ENCODE data around the gene REPS1. TPM values are rescaled to one million over a fixed set of nuclear protein-coding genes. Genes with fewer than 3 reads are reported as not detected.
A peak's percentile ranks its signal among the peaks of the same experiment; 100 is the strongest.

Gene REPS1
- 32.2 and 38.0 TPM in 2 replicates for total RNA-seq
- long read RNA-seq, partial matches to known transcripts, result 12 of 17 reads
- long read RNA-seq, other reads (novel, unspliced or antisense), result 5 of 17 reads

- peak; percentile 99 for TF ChIP-seq CTCF (IDR thresholded peaks at IDR 0.05)
- Mint-ChIP-seq H3K9me3 (ENCODE audit: unreplicated experiment) (no peaks in the 10 kb centered on the region), H3K27ac (ENCODE audit: unreplicated experiment) (peak within 1 kb of the TSS; percentile 88), H3K4me1 (ENCODE audit: unreplicated experiment) (peaks cover 7% of the 10 kb centered on the region), H3K27me3 (ENCODE audit: unreplicated experiment) (no peaks in the 10 kb centered on the region), H3K36me3 (ENCODE audit: unreplicated experiment) (no peaks in the 10 kb centered on the region), H3K4me3 (ENCODE audit: unreplicated experiment) (peak within 1 kb of the TSS; percentile 85)
- peak; percentile 97 for DNase-seq (ENCODE audit: extremely low spot score, unreplicated experiment)
Measured at GRCh38 chr6:138987643-138988468, at the start of gene REPS1. Gene REPS1, minus strand, starts transcription at chr6:138988253. Its CDS starts 571 bp downstream, at chr6:138987682.

GRCh38 chr6:139037490-139037889 lies 49.4 kb upstream of the REPS1 start:
- peaks cover 48% of the 10 kb centered on the region for H3K36me3 Mint-ChIP-seq (ENCODE audit: unreplicated experiment)
- no peak overlapping the region for H3K4me3 Mint-ChIP-seq (ENCODE audit: unreplicated experiment)
- no peaks in the 10 kb centered on the region for H3K9me3 Mint-ChIP-seq (ENCODE audit: unreplicated experiment)
- no peaks in the 10 kb centered on the region for H3K27me3 Mint-ChIP-seq (ENCODE audit: unreplicated experiment)
- no peak for DNase-seq (ENCODE audit: extremely low spot score, unreplicated experiment)
- peak overlapping the region; percentile 62 for H3K27ac Mint-ChIP-seq (ENCODE audit: unreplicated experiment)
- TF ChIP-seq CTCF (IDR thresholded peaks at IDR 0.05), result no peak
- peaks cover 12% of the 10 kb centered on the region for H3K4me1 Mint-ChIP-seq (ENCODE audit: unreplicated experiment)

GRCh38 chr6:139030228-139030963 lies 42.3 kb upstream of the REPS1 start:
- no peak for TF ChIP-seq CTCF (IDR thresholded peaks at IDR 0.05)
- peaks cover 13% of the 10 kb centered on the region for H3K4me1 Mint-ChIP-seq (ENCODE audit: unreplicated experiment)
- no peak overlapping the region for H3K4me3 Mint-ChIP-seq (ENCODE audit: unreplicated experiment)
- H3K36me3 Mint-ChIP-seq (ENCODE audit: unreplicated experiment), result peaks cover 18% of the 10 kb centered on the region
- no peak overlapping the region for H3K27ac Mint-ChIP-seq (ENCODE audit: unreplicated experiment)
- no peaks in the 10 kb centered on the region for H3K27me3 Mint-ChIP-seq (ENCODE audit: unreplicated experiment)
- no peaks in the 10 kb centered on the region for H3K9me3 Mint-ChIP-seq (ENCODE audit: unreplicated experiment)
- no peak for DNase-seq (ENCODE audit: extremely low spot score, unreplicated experiment)

- Mint-ChIP-seq H3K36me3 (ENCODE audit: unreplicated experiment) (peaks cover 12% of the 10 kb centered on the region), H3K27me3 (ENCODE audit: unreplicated experiment) (no peaks in the 10 kb centered on the region), H3K27ac (ENCODE audit: unreplicated experiment) (no peak overlapping the region), H3K4me1 (ENCODE audit: unreplicated experiment) (peaks cover 13% of the 10 kb centered on the region), H3K4me3 (ENCODE audit: unreplicated experiment) (no peak overlapping the region), H3K9me3 (ENCODE audit: unreplicated experiment) (no peaks in the 10 kb centered on the region)
- TF ChIP-seq CTCF (IDR thresholded peaks at IDR 0.05), result no peak
- DNase-seq (ENCODE audit: extremely low spot score, unreplicated experiment), result peak; percentile 86
Measured at GRCh38 chr6:139029470-139030227, 41.6 kb upstream of the REPS1 start.

Data from osteocyte (in vitro differentiated cells).